ENCODE measurements around the gene KHNYN.

DNA sequence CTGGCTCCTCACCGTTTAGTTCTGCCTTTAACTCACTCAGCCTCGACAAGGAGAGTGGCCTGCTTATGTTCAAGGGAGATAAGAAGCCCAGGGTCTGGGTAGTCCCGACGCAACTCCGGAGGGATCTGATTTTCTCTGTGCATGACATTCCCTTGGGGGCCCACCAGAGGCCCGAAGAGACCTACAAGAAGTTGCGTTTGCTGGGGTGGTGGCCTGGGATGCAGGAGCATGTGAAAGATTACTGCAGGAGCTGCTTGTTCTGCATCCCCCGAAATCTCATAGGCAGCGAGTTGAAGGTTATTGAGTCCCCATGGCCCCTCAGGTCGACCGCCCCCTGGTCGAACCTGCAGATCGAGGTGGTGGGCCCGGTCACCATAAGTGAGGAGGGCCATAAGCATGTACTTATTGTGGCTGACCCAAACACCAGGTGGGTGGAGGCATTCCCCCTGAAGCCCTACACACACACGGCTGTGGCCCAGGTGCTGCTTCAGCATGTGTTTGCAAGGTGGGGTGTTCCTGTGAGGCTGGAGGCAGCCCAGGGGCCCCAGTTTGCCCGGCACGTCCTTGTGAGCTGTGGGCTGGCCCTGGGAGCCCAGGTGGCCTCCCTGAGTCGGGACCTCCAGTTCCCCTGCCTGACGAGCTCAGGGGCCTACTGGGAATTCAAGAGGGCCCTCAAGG, 13.4 kb upstream of the KHNYN start:
- TF ChIP-seq, protein P1, sequence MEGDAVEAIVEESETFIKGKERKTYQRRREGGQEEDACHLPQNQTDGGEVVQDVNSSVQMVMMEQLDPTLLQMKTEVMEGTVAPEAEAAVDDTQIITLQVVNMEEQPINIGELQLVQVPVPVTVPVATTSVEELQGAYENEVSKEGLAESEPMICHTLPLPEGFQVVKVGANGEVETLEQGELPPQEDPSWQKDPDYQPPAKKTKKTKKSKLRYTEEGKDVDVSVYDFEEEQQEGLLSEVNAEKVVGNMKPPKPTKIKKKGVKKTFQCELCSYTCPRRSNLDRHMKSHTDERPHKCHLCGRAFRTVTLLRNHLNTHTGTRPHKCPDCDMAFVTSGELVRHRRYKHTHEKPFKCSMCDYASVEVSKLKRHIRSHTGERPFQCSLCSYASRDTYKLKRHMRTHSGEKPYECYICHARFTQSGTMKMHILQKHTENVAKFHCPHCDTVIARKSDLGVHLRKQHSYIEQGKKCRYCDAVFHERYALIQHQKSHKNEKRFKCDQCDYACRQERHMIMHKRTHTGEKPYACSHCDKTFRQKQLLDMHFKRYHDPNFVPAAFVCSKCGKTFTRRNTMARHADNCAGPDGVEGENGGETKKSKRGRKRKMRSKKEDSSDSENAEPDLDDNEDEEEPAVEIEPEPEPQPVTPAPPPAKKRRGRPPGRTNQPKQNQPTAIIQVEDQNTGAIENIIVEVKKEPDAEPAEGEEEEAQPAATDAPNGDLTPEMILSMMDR (conservative IDR thresholded peaks at IDR 0.05 in 1 of 2, IDR thresholded peaks at IDR 0.05 in 1 of 2; ENCODE audit: extremely low read depth in 1 of 2, insufficient read depth in 1 of 2, low read depth in 1 of 2, low read length in 2 of 2), result no peak
- TF ChIP-seq EZH2 (IDR thresholded peaks at IDR 0.05; ENCODE audit: borderline replicate concordance, low read length), result no peak

Measured in mammary epithelial cell (primary cell).